ENCODE data around the gene ARAP1. TPM values are rescaled to one million over a fixed set of nuclear protein-coding genes. Genes with fewer than 3 reads are reported as not detected.

Gene ARAP1
- total RNA-seq, 1 donor from 2014 or later, result 49.5 TPM

GRCh38 chr11:72786305-72787215, 34.4 kb upstream of the ARAP1 start:
- FAIRE-seq, result no peak
- H3K36me3 ChIP-seq (ENCODE audit: control insufficient read depth, insufficient read depth, low read length), result no peaks in the 10 kb centered on the region
- no peak for DNase-seq (ENCODE audit: low read depth)
- H3K27me3 ChIP-seq (ENCODE audit: control insufficient read depth, insufficient read depth, low read length), result no peaks in the 10 kb centered on the region
- no peak for TF ChIP-seq CTCF (IDR thresholded peaks at IDR 0.05; ENCODE audit: insufficient read depth, low read length, severe bottlenecking)
- no peak overlapping the region for H3K4me3 ChIP-seq (ENCODE audit: low read depth, low read length)

GRCh38 chr11:72784662-72785061, 32.5 kb upstream of the ARAP1 start:
- no peak overlapping the region for H3K4me3 ChIP-seq (ENCODE audit: low read depth, low read length)
- no peak for TF ChIP-seq CTCF (IDR thresholded peaks at IDR 0.05; ENCODE audit: insufficient read depth, low read length, severe bottlenecking)
- no peak for DNase-seq (ENCODE audit: low read depth)
- no peak for FAIRE-seq
- no peaks in the 10 kb centered on the region for H3K27me3 ChIP-seq (ENCODE audit: control insufficient read depth, insufficient read depth, low read length)
- H3K36me3 ChIP-seq (ENCODE audit: control insufficient read depth, insufficient read depth, low read length), result no peaks in the 10 kb centered on the region

- FAIRE-seq (no peak), DNase-seq (ENCODE audit: low read depth) (no peak)
- Histone ChIP-seq H3K4me3 (ENCODE audit: low read depth, low read length) (no peak overlapping the region), H3K27me3 (ENCODE audit: control insufficient read depth, insufficient read depth, low read length) (no peaks in the 10 kb centered on the region), H3K36me3 (ENCODE audit: control insufficient read depth, insufficient read depth, low read length) (no peaks in the 10 kb centered on the region)
- no peak for TF ChIP-seq CTCF (IDR thresholded peaks at IDR 0.05; ENCODE audit: insufficient read depth, low read length, severe bottlenecking)
Observed at GRCh38 chr11:72783144-72783905, 31.1 kb upstream of the ARAP1 start.

GRCh38 chr11:72782081-72782920, 30.1 kb upstream of the ARAP1 start:
- H3K36me3 ChIP-seq (ENCODE audit: control insufficient read depth, insufficient read depth, low read length), result no peaks in the 10 kb centered on the region
- FAIRE-seq (no peak), DNase-seq (ENCODE audit: low read depth) (no peak)
- TF ChIP-seq CTCF (IDR thresholded peaks at IDR 0.05; ENCODE audit: insufficient read depth, low read length, severe bottlenecking), result no peak
- no peaks in the 10 kb centered on the region for H3K27me3 ChIP-seq (ENCODE audit: control insufficient read depth, insufficient read depth, low read length)
- H3K4me3 ChIP-seq (ENCODE audit: low read depth, low read length), result peak overlapping the region; percentile 56

GRCh38 chr11:72781313-72782080, 29.3 kb upstream of the ARAP1 start:
- no peak for FAIRE-seq
- Histone ChIP-seq H3K4me3 (ENCODE audit: low read depth, low read length) (peak overlapping the region; percentile 56), H3K36me3 (ENCODE audit: control insufficient read depth, insufficient read depth, low read length) (no peaks in the 10 kb centered on the region), H3K27me3 (ENCODE audit: control insufficient read depth, insufficient read depth, low read length) (no peaks in the 10 kb centered on the region)
- no peak for TF ChIP-seq CTCF (IDR thresholded peaks at IDR 0.05; ENCODE audit: insufficient read depth, low read length, severe bottlenecking)
- DNase-seq (ENCODE audit: low read depth), result no peak

Data from bronchial epithelial cell (primary cell).